ENCODE data around the gene NRXN3. TPM values are rescaled to one million over a fixed set of nuclear protein-coding genes. Genes with fewer than 3 reads are reported as not detected.

Gene NRXN3
- polyA plus RNA-seq, 1 of the 3 experiments (the other 2 are of a cell fraction): 1.6 TPM

DNA sequence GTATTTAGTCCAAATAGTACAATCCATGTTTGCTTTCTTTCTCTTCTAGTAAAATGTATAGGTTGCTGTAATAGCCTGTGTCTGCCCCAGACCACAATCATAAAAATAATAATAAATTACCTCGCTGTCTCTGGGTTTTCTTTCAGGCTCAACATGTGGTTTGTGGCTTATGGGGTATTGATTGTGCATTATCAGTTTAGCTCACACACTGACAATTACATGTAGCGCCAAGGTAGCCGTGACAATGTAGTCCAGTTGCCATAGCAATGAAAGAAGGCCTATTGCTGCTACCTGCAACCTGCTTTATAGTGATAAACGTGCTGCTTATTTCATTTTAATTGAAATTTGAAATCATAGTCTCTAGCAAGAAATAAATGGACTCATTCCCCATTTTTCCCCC lies 1009.8 kb downstream of the NRXN3 start:
- Histone ChIP-seq H3K4me2 (no peak overlapping the region), H3K4me1 (ENCODE audit: control insufficient read depth in 1 of 2, insufficient read depth in 2 of 2, low read depth in 1 of 2, low read length in 1 of 2) (no peaks in the 10 kb centered on the region), H3K9me3 (no peaks in the 10 kb centered on the region), H3K4me3 (ENCODE audit: low read depth in 2 of 2, low read length in 1 of 2) (no peak overlapping the region), H3F3A (replicated peaks; ENCODE audit: insufficient read depth) (no peaks in the 10 kb centered on the region), H3K27me3 (ENCODE audit: insufficient read depth) (no peaks in the 10 kb centered on the region), H3K9ac (no peak overlapping the region), H2AFZ (ENCODE audit: low read depth) (0 out of 2 replicates have a peak overlapping the region, but pooled peaks have one; percentile 13), H3K27ac (ENCODE audit: low read depth in 2 of 2, low read length in 1 of 2) (no peak overlapping the region), H3K9me2 (no peaks in the 10 kb centered on the region), H3K36me3 (replicated peaks in 1 of 2; ENCODE audit: control insufficient read depth in 1 of 2, insufficient read depth in 2 of 2, low read length in 1 of 2) (no peaks in the 10 kb centered on the region), H4K20me1 (ENCODE audit: insufficient read depth) (no peaks in the 10 kb centered on the region), H3K79me2 (ENCODE audit: insufficient read depth) (no peaks in the 10 kb centered on the region)
- ChIA-PET CTCF (no interaction called here), POLR2A (no interaction called here)
- no peak for DNase-seq
- 48% methylated on average over 4 of the region's 4 CpGs for WGBS (ENCODE audit: low lambda C conversion rate)
- TF ChIP-seq, protein P1, sequence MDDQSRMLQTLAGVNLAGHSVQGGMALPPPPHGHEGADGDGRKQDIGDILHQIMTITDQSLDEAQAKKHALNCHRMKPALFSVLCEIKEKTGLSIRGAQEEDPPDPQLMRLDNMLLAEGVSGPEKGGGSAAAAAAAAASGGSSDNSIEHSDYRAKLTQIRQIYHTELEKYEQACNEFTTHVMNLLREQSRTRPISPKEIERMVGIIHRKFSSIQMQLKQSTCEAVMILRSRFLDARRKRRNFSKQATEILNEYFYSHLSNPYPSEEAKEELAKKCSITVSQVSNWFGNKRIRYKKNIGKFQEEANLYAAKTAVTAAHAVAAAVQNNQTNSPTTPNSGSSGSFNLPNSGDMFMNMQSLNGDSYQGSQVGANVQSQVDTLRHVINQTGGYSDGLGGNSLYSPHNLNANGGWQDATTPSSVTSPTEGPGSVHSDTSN (IDR thresholded peaks at IDR 0.05): no peak
- TF ChIP-seq SIN3A (IDR thresholded peaks at IDR 0.05; ENCODE audit: borderline replicate concordance, low read depth, low read length): no peak
- no peak for TF ChIP-seq YY1 (IDR thresholded peaks at IDR 0.05; ENCODE audit: low read depth)
- no peak for TF ChIP-seq ELF1 (IDR thresholded peaks at IDR 0.05)
- no peak for TF ChIP-seq CHD2 (IDR thresholded peaks at IDR 0.05; ENCODE audit: low read length, partially characterized antibody)
- no peak for TF ChIP-seq JUND (IDR thresholded peaks at IDR 0.05)
- no peak for TF ChIP-seq TCF12 (IDR thresholded peaks at IDR 0.05)
- no peak for TF ChIP-seq RXRA (IDR thresholded peaks at IDR 0.05; ENCODE audit: borderline replicate concordance, low read depth)
- TF ChIP-seq, protein P2, sequence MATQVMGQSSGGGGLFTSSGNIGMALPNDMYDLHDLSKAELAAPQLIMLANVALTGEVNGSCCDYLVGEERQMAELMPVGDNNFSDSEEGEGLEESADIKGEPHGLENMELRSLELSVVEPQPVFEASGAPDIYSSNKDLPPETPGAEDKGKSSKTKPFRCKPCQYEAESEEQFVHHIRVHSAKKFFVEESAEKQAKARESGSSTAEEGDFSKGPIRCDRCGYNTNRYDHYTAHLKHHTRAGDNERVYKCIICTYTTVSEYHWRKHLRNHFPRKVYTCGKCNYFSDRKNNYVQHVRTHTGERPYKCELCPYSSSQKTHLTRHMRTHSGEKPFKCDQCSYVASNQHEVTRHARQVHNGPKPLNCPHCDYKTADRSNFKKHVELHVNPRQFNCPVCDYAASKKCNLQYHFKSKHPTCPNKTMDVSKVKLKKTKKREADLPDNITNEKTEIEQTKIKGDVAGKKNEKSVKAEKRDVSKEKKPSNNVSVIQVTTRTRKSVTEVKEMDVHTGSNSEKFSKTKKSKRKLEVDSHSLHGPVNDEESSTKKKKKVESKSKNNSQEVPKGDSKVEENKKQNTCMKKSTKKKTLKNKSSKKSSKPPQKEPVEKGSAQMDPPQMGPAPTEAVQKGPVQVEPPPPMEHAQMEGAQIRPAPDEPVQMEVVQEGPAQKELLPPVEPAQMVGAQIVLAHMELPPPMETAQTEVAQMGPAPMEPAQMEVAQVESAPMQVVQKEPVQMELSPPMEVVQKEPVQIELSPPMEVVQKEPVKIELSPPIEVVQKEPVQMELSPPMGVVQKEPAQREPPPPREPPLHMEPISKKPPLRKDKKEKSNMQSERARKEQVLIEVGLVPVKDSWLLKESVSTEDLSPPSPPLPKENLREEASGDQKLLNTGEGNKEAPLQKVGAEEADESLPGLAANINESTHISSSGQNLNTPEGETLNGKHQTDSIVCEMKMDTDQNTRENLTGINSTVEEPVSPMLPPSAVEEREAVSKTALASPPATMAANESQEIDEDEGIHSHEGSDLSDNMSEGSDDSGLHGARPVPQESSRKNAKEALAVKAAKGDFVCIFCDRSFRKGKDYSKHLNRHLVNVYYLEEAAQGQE (IDR thresholded peaks at IDR 0.05; ENCODE audit: low read depth, low read length): no peak
- no peak for TF ChIP-seq RFX5 (IDR thresholded peaks at IDR 0.05; ENCODE audit: low read length)
- TF ChIP-seq FOXM1 (IDR thresholded peaks at IDR 0.05; ENCODE audit: low read depth): no peak

DNA sequence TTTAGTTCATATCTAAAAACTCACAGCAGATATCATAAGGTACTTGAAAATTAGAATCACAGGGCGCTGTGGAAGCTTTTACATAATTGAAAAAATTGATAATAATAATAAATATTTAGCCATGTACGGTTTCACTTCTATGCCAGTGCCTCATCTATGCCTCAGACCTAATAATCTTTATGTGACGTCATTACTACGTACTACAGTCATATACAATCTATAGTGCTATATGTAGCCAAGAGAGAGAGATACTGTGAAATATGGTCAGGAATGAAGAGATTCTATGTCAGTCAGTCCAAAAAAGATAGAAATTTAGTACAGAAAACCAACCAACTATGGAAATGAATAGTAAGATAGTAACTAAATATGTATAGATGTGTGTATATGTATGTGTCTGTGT lies 1010.5 kb downstream of the NRXN3 start:
- H3K9me2 ChIP-seq: no peaks in the 10 kb centered on the region
- no peaks in the 10 kb centered on the region for H4K20me1 ChIP-seq (ENCODE audit: insufficient read depth)
- no peaks in the 10 kb centered on the region for H3F3A ChIP-seq (replicated peaks; ENCODE audit: insufficient read depth)
- no peaks in the 10 kb centered on the region for H3K9me3 ChIP-seq
- TF ChIP-seq FOXJ3 (CRISPR knock-in tag; IDR thresholded peaks at IDR 0.05) (no peak), FOXM1 (IDR thresholded peaks at IDR 0.05; ENCODE audit: low read depth) (no peak), MEF2A (IDR thresholded peaks at IDR 0.05; ENCODE audit: borderline replicate concordance, low read depth) (no peak), FOSL2 (IDR thresholded peaks at IDR 0.05; ENCODE audit: borderline replicate concordance, low read depth) (no peak), GABPA (IDR thresholded peaks at IDR 0.05; ENCODE audit: low read depth) (no peak), USF2 (IDR thresholded peaks at IDR 0.05; ENCODE audit: borderline replicate concordance, low read depth, low read length) (no peak), TEAD4 (IDR thresholded peaks at IDR 0.05; ENCODE audit: borderline replicate concordance, insufficient read depth) (no peak), RXRA (IDR thresholded peaks at IDR 0.05; ENCODE audit: borderline replicate concordance, low read depth) (no peak), NFIC (IDR thresholded peaks at IDR 0.05; ENCODE audit: borderline replicate concordance) (no peak)
- TF ChIP-seq, protein P2 (IDR thresholded peaks at IDR 0.05; ENCODE audit: low read depth, low read length): no peak
- CTCF ChIA-PET: no interaction called here
- POLR2A ChIA-PET: no interaction called here
- H3K9ac ChIP-seq: no peak overlapping the region
- no peak overlapping the region for H3K27ac ChIP-seq (ENCODE audit: low read depth in 2 of 2, low read length in 1 of 2)
- no peaks in the 10 kb centered on the region for H3K36me3 ChIP-seq (replicated peaks in 1 of 2; ENCODE audit: control insufficient read depth in 1 of 2, insufficient read depth in 2 of 2, low read length in 1 of 2)
- H3K79me2 ChIP-seq (ENCODE audit: insufficient read depth): no peaks in the 10 kb centered on the region
- 59% methylated on average over 4 of the region's 4 CpGs for WGBS (ENCODE audit: low lambda C conversion rate)
- no peak overlapping the region for H3K4me2 ChIP-seq
- H3K4me3 ChIP-seq (ENCODE audit: low read depth in 2 of 2, low read length in 1 of 2): no peak overlapping the region
- DNase-seq: no peak
- H3K27me3 ChIP-seq (ENCODE audit: insufficient read depth): no peaks in the 10 kb centered on the region
- no peaks in the 10 kb centered on the region for H3K4me1 ChIP-seq (ENCODE audit: control insufficient read depth in 1 of 2, insufficient read depth in 2 of 2, low read depth in 1 of 2, low read length in 1 of 2)
- no peak overlapping the region for H2AFZ ChIP-seq (ENCODE audit: low read depth)

Data from SK-N-SH (cell line).